ENCODE data around the gene PINK1.

The PINK1 gene

DNA sequence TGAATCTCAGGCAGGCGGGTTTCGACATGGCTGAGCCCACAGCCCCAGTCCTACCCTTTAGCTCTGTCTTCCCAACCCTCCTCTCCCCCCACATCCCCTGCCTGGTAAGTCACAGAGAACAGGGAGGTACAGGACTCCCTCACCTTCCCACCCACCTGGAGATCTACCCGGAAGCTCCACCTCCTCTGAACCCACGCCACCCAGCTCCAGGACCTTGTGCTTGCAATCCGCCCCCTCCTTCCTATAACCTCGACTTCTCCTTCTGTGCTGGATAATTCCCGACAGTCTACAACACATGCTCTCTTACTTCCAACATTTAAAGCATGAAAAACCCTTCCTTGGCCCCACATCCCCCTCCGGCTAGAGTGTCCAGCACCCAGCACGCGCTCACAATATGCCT is 62.3 kb downstream of the PINK1 start:
- no peak overlapping the region for H3K4me3 ChIP-seq (ENCODE audit: low read length)
- DNase-seq (ENCODE audit: low read depth): no peak
- TF ChIP-seq, protein P1, sequence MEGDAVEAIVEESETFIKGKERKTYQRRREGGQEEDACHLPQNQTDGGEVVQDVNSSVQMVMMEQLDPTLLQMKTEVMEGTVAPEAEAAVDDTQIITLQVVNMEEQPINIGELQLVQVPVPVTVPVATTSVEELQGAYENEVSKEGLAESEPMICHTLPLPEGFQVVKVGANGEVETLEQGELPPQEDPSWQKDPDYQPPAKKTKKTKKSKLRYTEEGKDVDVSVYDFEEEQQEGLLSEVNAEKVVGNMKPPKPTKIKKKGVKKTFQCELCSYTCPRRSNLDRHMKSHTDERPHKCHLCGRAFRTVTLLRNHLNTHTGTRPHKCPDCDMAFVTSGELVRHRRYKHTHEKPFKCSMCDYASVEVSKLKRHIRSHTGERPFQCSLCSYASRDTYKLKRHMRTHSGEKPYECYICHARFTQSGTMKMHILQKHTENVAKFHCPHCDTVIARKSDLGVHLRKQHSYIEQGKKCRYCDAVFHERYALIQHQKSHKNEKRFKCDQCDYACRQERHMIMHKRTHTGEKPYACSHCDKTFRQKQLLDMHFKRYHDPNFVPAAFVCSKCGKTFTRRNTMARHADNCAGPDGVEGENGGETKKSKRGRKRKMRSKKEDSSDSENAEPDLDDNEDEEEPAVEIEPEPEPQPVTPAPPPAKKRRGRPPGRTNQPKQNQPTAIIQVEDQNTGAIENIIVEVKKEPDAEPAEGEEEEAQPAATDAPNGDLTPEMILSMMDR (IDR thresholded peaks at IDR 0.05; ENCODE audit: insufficient read depth, low read depth, low read length, missing control alignments): no peak

DNA sequence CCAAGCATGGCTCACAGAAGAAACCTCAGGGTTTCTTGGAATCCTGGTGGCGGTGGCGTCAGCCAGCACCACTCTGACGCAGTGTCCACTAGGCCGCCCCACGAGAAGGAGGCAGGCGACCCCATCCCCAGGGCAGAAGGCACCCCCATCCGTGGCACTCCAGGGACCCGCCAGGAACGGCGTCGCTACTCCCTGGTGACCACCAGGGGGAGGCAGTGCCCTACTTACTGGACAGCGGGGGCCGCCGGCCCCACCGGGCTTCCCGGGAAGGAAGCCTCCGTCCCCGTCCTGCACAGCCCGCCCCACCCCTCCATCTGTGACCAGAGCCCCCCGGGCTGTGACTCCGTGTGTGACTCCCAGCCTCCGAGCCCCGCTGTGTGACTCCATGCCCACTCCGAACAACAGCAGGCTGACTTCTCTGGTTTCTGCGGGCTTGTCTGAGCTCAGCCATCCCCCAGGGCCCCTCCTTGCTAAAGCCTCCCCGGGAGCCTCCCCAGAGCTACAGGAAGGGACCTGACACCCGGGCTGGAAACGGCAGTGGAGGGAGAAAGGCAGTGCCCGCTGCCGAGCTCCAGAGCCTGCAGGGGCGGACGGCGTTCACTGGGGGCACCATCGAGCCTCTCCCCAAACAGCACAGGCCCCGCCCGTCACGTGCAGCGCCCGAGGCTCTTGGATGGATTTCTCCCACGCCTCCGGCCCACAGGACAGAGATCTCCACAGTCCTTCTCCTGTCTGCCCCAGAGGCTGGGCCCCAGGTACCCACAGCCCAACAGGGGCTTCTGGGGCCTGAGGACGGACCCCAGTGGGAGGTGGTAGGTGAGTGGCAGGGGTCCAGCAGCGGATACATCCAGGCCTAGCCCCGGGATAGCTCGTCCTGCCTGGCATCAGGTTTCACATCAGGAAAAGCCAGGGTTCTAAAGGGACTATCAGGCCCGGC is 63.4 kb downstream of the PINK1 start:
- peak overlapping the region; percentile 52 for H3K4me3 ChIP-seq (ENCODE audit: low read length)
- DNase-seq (ENCODE audit: low read depth): peak; percentile 87
- TF ChIP-seq, protein P1 (IDR thresholded peaks at IDR 0.05; ENCODE audit: insufficient read depth, low read depth, low read length, missing control alignments): peak; percentile 85

DNA sequence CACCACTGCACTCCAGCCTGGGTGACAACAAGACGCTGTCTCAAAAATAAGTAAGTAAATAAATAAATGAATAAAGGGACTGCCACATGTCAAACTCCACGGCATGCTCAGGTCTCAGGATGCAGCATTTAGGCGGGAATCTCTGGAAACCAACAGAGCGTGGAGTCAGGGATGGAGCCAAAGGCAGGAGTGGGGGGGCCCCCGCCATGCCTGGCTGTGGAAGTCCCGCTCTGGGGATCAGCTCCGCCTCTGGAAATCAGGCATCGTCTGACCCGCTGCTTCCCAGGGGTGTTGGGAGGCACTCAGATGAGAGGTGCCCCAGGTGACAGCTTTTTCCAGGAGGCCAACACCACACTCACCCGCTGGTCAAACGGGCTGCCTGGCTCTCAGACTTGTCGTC is 64.3 kb downstream of the PINK1 start:
- H3K4me3 ChIP-seq (ENCODE audit: low read length): no peak overlapping the region
- no peak for DNase-seq (ENCODE audit: low read depth)
- TF ChIP-seq, protein P1 (IDR thresholded peaks at IDR 0.05; ENCODE audit: insufficient read depth, low read depth, low read length, missing control alignments): no peak

- DNase-seq (ENCODE audit: low read depth): peak; percentile 34
Observed at GRCh38 chr1:20698195-20698910, 65.1 kb downstream of the PINK1 start.

DNA sequence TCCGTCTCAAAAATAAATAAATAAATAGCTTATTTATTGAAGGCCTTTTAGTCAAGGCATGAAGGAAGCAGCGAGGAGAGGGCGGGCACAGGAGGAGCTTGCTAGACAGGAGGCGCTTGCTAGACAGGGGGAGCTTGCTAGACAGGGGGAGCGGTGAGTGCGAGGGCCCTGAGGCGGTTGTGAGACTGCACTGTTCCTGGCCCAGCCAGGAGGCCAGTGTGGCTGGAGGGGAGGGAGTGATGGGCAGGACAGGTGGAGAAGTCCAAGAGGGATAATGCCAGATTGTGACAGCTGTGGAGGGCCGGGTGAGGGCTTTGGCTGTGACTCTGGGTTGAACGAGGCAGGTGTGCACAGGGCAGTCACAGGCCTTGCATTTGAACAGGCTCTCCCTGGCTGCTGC is 66.3 kb downstream of the PINK1 start:
- H3K4me3 ChIP-seq (ENCODE audit: low read length): no peak overlapping the region
- TF ChIP-seq, protein P1 (IDR thresholded peaks at IDR 0.05; ENCODE audit: insufficient read depth, low read depth, low read length, missing control alignments): no peak
- DNase-seq (ENCODE audit: low read depth): peak; percentile 58

More at GRCh38 chr1:20698195-20698910, 65.1 kb downstream of the PINK1 start:
- TF ChIP-seq, protein P1 (IDR thresholded peaks at IDR 0.05; ENCODE audit: insufficient read depth, low read depth, low read length, missing control alignments): no peak
- H3K4me3 ChIP-seq (ENCODE audit: low read length): no peak overlapping the region

DNA sequence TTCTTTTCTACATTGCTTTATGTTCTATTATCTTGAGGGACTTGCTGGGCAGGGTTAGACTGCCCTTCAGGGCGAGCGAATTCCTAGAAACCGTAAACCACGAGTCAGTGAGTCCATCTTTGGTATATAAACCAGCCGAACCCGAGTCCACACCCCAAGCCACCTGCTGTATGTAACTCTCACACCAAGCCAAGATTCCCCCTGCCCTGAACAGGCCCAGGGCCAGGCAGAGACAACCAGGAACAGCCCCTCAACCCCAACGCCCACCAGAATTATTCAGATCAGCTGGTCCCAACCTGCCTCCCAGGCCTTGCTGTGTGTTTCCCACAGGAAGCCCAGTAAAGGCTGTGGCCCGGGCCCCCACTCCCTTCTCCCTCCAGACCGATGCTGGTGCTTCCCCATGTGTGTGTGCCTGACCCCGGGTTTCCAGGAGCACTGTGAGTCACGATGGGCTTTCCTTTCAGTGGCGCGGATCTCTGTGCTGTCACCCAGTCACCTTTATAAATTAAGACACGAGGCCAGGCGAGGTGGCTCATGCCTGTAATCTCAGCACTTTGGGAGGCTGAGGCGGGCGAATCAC is 67.5 kb downstream of the PINK1 start:
- TF ChIP-seq, protein P1 (IDR thresholded peaks at IDR 0.05; ENCODE audit: insufficient read depth, low read depth, low read length, missing control alignments): no peak
- no peak overlapping the region for H3K4me3 ChIP-seq (ENCODE audit: low read length)
- DNase-seq (ENCODE audit: low read depth): no peak
